Inflammatory macrophage (primary cell): ENCODE results near the gene WDR5.

Experiments used
- DNase-seq, 2 donors: peaks; one replicate each; pipeline ENCODE4 v3.0.0-alpha.2; 2020 to 2022

WDR5 gene

GRCh38 chr9:134132208-134132870 is 3.5 kb upstream of the WDR5 start:
- no peak for DNase-seq

DNA sequence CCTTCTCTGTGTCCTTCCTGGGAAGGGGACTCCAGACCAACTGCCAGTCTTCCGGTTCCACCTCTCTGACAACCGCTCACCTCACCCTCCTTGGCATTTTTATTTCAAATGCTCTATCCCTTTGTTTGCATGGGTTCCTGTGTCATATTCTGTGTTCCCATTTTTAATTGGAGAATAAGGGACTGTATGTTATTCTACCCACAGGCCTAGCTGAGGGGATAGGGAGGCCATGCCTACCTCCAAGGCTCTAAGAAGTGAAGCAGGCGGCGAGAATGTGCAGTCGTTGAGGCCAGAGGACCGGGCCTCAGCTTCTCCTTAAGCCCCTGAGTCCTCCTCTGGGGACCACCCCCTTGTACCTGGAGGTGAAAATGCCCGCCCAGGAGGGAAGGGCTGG is 936 bp upstream of the WDR5 start:
- DNase-seq = no peak

DNA sequence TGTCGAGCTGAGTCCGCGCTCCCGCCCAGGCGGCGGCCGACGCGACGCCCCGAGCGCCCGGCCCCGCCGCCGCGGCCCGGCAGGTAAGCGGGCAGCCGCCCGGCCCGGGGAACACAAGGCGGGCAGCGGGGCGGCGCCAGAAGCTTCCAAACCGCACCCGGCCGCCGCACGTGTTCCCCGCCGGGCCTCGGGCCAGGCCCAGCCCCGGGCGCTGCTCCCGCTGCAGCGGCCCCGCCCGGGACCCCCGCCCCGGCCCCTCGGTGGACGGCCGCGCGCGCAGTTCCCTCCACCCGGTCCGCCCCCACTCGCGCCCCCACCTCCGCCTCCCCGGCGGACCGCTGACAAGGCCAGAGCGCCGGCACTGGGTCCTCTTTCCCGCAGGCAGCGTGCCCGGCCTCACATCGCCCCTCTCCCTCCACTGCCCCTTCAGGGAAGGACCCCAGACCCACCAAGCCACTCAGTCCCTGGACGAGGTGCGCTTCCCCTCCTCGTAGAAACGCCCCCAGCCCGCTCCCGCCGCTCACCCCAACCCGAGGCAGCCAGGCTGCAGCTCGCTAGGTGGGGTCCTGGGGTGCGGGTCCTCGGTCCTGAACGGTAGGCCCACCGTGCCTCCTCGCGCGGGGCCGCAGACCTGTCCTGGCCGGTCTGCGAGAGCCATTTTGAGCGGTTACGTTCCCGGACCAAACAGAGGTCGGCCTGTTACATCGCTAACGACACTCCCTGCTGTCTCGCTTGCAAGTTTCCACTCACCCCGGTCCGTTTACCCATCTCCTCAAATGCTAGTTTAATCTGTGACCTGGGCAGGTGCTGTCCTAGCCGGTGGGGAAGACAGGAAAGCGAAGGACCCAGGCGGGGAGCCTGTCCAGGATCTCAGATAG is 475 bp downstream of the WDR5 start:
- DNase-seq = peak; percentile 4 to 7

- no peak for DNase-seq
Measured at GRCh38 chr9:134136996-134137299, 1.1 kb downstream of the WDR5 start.

DNA sequence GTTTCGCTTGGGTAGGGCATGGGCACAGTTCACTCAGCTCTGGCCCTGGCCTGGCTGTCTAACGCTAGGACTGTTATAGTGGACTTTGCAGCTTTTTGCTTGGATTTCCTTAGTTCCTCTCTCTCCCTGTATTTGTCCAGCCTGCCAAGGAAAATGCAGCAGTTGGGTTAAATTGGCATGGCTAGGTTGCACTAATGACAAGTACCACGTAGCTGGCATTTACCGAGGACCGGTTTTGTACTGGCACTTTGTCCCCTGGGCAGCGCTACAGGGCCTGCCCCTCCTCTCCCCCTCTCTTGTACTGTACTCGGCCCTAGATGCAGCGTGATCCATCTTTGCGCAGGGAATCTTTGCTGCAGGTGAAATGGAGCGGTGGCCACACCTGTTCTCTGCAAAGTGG is 2.4 kb downstream of the WDR5 start:
- DNase-seq = no peak

GRCh38 chr9:134139081-134139480 is 3.2 kb downstream of the WDR5 start:
- no peak for DNase-seq

- no peak for DNase-seq
Measured at GRCh38 chr9:134141906-134142305, 6.0 kb downstream of the WDR5 start.

GRCh38 chr9:134144801-134145200 is 8.9 kb downstream of the WDR5 start:
- DNase-seq = no peak

DNA sequence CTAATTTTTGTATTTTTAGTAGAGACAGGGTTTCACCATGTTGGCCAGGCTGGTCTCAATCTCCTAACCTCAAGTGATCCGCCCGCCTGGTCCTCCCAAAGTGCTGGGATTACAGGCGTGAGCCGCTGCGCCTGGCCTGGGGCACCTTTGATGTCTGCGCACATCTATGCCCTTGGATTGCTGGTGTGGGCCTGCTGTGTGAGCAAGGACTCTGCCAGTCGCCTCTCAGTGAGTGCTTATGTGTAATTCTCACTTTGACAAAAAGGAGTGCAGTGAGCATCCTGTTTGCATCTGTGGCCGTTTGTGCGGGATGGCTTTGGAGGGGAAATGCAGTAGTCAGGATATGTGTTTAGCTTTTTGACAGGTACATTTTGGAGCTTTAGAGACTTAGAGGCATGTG is 9.4 kb downstream of the WDR5 start:
- no peak for DNase-seq

DNA sequence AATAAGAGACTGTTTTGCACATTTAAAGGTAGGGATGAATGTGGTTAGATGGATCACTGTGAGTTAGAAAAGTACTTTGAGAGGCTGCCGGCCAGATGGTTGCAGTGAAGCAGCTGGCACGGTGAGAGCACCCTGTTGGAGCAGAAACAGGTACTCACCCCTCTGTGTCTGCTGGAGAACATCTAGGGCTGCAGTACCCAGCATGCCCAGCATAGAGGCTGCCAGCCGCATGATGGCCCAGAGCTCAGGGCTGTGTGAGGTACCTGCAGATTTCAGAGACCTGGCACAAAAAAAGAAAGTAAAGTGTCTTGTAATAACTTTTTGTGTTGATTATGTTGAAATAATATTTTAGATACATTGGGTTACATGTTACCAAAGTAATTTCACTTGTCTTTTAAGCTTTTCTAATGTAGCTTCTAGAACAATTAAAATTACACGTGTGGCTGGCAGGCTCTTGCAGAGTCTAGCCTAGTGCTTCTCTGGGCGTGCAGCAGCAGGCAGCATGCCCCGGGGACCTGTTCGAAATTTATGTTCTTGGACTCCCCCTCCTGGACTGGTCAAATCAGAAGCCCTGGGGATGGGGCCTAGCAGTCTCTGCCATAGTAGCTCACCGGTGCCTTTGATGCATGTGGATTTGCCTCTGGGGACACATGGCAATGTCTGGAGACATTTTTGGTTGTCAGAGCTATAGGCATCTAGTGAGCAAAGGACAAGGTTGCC is 11.1 kb downstream of the WDR5 start:
- no peak for DNase-seq

- no peak for DNase-seq
Measured at GRCh38 chr9:134149380-134149779, 13.5 kb downstream of the WDR5 start.

- no peak for DNase-seq
Measured at GRCh38 chr9:134150557-134151214, 14.8 kb downstream of the WDR5 start.

GRCh38 chr9:134152022-134152448 is 16.2 kb downstream of the WDR5 start:
- DNase-seq = no peak

DNA sequence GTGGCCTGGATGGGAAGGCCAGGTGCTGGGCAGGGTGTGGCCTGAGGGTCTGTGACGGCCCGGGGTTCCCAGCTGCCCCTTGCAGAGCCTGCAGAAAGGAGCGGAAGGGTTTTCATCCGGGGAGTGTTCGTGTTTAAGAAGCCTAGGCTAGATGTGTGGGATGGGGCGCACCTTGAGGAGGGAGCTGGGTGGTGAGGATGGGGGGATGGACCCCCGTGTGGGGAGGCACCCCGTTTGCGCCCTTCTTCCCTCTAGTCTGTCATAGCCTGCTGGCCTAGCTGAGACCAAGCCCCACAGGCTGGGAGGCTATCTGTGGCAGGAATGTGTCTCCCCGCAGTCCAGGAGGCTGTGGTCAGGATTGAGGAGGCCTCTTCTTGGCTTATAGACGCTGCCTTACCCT is 16.6 kb downstream of the WDR5 start:
- DNase-seq = no peak

DNA sequence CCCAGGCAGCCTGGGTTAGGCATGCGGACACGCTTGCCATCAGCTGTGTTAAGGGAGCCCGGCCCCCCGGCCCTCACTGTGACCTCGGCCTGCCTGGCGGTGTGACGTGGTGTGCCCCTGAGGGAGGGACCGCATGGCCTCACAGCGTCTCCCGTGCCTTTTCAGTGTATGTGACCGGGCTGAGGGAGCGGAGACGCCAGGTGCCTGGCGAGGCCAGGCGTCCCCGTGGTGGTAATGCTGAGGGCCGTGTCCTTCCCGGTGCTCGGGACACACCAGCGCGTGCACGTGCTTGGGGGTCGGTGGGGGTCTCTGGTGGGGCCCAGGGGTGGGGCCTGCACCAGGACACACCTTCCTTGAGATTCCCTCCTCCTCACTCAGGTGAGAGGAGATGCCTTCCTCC is 17.6 kb downstream of the WDR5 start:
- no peak for DNase-seq

DNA sequence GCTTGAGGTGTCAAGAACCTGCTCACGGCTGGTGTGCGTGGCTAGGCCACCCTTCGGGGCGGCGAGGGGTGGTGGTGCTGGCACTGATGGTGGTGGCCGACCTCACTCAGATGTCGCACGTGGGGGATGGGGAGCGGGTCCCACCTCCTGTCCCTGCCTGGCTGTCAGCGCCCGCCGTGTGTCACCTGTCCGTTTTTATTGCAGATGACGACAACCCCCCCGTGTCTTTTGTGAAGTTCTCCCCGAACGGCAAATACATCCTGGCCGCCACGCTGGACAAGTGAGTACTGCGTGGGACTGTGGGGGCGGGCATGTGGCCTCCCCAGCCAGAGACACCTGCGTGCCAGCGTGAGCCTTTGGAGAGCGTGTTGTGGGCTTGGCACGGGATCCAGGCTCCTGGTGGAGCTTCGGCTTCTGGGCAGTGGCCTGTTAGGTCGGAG is 18.4 kb downstream of the WDR5 start:
- no peak for DNase-seq

DNA sequence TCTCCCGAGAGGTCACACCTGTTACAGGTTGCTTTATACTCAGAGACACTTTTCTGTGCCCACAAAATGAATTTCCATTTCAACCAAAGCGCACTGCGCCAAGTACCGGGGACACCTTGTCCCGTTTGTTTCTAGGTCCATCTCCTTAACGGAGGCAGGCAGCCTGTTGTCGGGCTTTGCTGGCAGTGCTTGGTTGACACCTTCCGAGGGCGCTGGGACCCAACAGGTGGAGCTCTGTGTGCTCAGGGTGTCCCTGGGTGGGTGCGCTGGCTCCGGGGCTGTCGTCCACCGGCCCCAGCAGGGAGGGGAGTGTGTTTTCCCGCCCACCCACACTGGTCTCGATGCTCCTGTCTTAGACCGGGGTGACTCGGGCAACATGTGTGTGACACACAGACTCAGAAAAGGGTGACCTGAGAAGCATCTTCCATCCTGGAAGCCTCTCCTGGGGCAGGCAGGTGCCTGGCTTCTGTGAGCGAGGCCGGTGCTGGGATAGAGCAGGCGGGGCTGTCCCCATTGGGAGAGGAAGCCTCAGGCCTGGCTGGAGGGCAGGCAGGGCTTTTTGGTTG is 20.0 kb downstream of the WDR5 start:
- no peak for DNase-seq

DNA sequence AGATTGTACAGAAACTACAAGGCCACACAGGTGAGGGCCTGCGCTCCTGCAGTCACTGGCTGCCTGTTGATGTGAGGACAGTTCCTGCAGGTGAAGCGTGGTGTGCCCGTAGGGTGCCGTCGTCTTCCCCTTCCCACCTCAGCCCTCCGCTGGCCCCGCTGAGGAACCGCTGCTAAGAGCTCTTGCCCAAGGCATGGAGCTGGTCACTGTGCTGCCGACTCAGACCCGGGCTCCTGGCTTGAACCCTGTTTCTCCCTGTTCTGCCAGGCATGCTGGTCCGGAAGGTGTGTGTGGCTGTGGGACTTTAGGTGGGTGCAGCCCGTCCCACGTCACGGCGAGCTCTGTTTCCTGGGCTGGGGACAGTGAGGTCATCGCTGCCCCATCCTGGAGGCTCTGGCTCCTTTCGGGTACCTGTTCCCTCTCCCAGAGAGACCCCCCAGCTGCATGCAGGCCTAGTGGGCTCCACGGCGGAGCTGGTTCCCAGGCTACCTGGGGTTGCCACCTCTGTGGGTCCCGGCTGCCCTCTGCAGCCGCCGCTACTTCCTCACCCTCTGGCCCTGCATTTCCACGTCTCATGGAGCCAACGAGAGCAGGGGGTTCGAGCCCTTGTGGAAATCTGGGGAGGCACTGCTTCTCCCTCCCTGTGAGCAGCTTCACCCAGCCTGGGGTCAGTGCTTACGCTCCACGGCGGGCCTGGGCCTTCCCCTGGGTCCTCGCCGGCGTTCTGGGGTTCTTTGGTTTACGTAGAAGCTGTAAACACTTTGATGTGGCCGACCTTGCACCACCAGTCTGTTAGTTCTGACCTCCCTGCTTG is 20.9 kb downstream of the WDR5 start:
- DNase-seq = no peak

- no peak for DNase-seq
Measured at GRCh38 chr9:134157378-134157885, 21.6 kb downstream of the WDR5 start.

GRCh38 chr9:134158242-134158641 is 22.4 kb downstream of the WDR5 start:
- no peak for DNase-seq

GRCh38 chr9:134158753-134159392 is 23.0 kb downstream of the WDR5 start:
- DNase-seq = no peak
